ENCODE measurements around the gene SERGEF.

Gene SERGEF

DNA sequence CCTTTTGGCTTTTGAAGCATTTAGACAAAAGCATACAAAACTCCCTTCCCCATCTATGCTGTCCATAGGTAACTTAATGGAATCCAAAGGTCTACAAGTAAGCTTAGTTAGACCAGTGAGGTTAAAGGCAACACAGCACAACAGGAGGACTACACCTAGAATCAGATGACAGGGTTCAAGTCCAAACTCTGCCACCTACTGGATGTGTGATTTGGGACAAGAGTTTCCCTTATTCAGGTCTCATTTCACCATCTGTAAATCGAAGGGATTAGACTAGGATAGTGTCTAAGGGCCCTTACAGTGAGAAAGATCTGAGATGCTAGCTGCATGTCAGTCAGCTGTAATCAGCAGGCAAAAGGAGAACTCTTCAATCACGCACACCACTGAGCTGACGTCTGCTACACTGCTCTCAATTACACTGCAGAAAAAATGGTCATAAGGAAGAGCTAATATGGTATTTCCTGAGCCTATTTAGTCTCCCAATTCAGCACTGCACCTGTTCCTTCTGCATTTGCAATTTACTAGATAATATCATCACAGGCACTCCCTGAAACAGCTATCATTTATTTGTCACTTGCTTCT, 82.2 kb downstream of the SERGEF start:
- no peak for TF ChIP-seq JUND (IDR thresholded peaks at IDR 0.05; ENCODE audit: low read depth)
- in situ Hi-C loops (cut with HindIII; ENCODE audit: low pct_unique_long_range_greater_than_20kb, low sequenced_read_pairs) = no loop called here
- DNase-seq (ENCODE audit: low read depth in 1 of 2, low spot score in 1 of 2) = no peak

DNA sequence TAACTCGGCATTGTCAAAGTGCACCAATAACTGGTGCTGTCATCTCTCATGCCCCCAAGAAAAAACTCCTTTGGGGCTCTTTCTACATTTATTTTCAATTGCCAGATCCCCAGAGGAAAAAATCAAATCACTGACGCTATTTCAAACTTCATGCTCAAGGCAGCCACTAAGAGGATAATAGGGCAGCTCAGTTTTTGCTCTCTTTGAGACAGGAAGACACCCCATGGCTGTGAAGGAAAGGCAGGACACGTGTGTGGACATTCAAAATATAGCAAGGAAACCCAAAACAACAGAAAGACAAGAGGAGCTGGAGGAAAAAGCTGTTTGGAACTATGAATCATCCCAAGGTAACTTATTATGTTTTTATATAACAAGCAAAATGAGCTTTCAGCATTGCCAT, 83.7 kb downstream of the SERGEF start:
- in situ Hi-C loops (cut with HindIII; ENCODE audit: low pct_unique_long_range_greater_than_20kb, low sequenced_read_pairs) = no loop called here
- no peak for TF ChIP-seq JUND (IDR thresholded peaks at IDR 0.05; ENCODE audit: low read depth)
- no peak for DNase-seq (ENCODE audit: low read depth in 1 of 2, low spot score in 1 of 2)

DNA sequence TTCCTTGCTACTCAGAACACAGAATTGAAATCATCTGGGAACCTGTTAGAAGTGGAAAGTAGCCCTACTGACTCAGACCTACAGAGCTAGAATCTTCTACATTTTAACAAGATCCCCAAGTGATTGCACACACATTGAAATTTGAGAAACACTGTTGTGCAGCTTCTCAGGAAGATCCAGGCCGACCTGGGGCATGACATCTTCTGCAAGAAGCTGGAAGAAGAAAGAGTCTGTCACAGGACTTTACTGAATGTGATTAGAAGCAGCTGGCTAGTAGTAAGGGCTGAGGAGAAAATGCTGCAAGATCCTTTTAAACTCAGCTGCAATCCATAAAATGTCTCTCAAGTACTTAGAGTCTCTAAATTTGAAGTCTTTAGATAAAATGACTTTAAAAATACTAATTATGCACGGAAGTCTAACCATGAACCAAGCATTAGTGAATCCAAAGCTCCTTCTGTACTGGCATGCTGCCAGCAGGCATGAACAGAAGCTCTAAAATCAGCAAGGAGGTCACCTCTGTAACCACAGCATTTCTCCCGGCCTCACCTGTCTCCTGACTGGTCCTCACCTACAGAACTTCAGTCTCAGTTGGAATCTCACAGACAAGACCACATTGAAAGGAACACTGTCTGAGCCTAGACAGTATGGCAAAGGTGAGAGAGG, 85.0 kb downstream of the SERGEF start:
- no peak for DNase-seq (ENCODE audit: low read depth in 1 of 2, low spot score in 1 of 2)
- in situ Hi-C loops (cut with HindIII; ENCODE audit: low pct_unique_long_range_greater_than_20kb, low sequenced_read_pairs) = no loop called here
- TF ChIP-seq JUND (IDR thresholded peaks at IDR 0.05; ENCODE audit: low read depth) = no peak

DNA sequence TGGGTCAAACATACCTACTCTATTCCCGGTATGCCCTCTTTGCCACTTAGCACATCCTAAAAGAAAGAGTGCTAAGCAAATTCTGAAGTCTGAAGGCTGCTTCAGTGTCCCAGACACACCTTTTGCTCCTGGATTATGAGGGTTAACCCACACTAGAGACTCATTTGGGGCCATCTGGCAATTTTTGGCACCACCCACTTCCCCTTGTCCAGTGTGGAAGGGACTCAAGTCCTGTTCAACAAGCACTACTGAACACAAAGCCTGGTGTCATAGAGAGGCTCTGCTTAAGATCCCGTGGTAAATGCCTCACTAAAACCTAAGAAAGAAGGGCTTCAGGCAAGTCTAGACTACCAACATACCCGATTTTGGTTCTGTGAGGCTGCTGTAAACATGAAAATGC, 85.8 kb downstream of the SERGEF start:
- TF ChIP-seq JUND (IDR thresholded peaks at IDR 0.05; ENCODE audit: low read depth) = no peak
- DNase-seq (ENCODE audit: low read depth in 1 of 2, low spot score in 1 of 2) = no peak
- in situ Hi-C loops (cut with HindIII; ENCODE audit: low pct_unique_long_range_greater_than_20kb, low sequenced_read_pairs) = no loop called here

DNA sequence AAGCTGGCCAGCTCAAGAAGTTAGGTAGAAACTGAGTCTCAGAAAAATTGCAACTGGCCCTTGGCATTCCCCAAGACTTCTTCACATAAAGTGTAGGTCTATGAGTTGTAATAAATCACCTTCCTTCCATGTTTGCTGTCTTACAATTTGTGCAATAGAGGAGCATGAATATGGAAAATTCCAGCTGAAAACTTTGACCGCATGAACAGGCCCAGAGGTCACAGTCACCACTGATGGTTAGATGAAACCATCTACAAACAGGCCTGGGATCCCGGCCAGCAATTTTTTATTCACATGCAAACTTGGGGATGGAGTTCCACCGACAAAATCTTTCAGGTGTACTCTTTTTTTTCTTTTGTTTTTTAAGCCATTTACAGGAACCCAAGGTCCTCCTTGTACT, 88.1 kb downstream of the SERGEF start:
- in situ Hi-C loops (cut with HindIII; ENCODE audit: low pct_unique_long_range_greater_than_20kb, low sequenced_read_pairs) = no loop called here
- no peak for TF ChIP-seq JUND (IDR thresholded peaks at IDR 0.05; ENCODE audit: low read depth)
- no peak for DNase-seq (ENCODE audit: low read depth in 1 of 2, low spot score in 1 of 2)

DNA sequence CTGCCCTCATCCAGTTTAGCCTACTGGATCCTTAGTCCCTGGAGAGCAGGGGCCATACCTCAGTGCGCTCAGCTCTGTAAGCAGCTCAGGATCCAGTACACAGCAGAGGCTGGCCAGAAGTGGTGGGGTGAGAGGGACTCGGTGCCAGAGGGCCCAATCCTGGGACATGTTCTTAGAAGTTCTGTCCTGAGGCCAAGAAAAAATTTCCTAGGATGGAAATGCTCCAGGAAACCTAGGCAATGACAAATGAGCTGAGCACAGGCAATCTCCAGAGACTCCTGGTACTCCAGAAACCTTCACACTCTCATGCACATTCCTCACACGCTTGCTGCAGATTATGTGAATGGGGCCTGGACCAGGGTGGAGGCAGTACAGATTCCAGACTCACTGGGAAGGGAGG, 89.6 kb downstream of the SERGEF start:
- in situ Hi-C loops (cut with HindIII; ENCODE audit: low pct_unique_long_range_greater_than_20kb, low sequenced_read_pairs) = no loop called here
- DNase-seq (ENCODE audit: low read depth in 1 of 2, low spot score in 1 of 2) = no peak
- no peak for TF ChIP-seq JUND (IDR thresholded peaks at IDR 0.05; ENCODE audit: low read depth)

DNA sequence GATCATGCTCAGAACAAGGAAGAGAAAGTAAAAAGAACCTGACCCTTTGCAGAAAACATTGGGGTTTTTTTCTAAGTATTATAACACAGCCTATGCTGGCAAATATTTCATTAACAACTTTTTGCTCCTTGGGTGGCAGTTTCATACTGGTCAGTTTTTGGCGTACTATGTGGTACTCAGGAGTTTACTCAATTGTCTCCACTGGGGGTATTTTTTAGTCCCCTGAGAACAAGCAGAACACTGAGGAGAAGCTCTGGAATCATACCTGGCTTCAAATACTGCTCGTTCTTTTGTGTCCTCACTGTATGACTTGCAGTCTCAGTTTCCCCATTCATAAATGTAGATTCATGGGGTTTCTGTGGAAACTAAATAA, 90.4 kb downstream of the SERGEF start:
- in situ Hi-C loops (cut with HindIII; ENCODE audit: low pct_unique_long_range_greater_than_20kb, low sequenced_read_pairs) = no loop called here
- no peak for TF ChIP-seq JUND (IDR thresholded peaks at IDR 0.05; ENCODE audit: low read depth)
- no peak for DNase-seq (ENCODE audit: low read depth in 1 of 2, low spot score in 1 of 2)

DNA sequence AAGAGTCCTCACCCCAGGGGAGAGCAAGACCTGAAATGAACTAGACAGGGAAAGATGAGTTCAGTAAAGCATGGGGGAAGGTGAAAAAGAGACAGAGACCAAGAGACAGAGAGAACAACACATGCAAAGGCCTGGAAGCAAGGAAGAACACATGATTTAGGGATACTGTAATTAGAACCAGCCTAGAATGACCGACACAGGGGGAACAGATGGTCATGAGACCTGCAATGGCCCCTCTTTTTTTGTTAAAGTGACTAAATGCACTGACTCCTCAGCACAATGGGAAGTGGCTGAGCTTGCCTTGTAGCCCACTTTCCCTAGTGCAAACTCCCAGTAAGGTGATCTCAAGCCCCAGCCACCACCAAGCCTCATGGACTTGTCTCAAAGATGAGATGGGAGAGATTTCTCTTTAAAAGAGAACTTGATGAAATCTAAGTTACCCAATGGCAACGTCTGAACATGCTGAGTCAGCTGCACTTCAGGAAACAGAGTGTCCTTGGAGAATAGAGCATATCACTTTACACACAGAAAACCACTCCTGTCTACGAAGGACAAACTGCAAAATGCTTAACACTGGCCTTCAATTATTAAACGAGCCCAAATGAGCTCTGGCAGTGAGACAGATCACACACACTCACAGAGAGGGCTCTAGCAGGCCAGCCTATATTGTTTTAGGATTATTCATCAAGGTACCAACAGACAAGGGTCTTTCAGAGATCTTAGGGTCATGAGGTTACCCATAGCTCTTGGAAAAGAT, 91.0 kb downstream of the SERGEF start:
- in situ Hi-C loops (cut with HindIII; ENCODE audit: low pct_unique_long_range_greater_than_20kb, low sequenced_read_pairs) = no loop called here
- DNase-seq (ENCODE audit: low read depth in 1 of 2, low spot score in 1 of 2) = no peak

DNA sequence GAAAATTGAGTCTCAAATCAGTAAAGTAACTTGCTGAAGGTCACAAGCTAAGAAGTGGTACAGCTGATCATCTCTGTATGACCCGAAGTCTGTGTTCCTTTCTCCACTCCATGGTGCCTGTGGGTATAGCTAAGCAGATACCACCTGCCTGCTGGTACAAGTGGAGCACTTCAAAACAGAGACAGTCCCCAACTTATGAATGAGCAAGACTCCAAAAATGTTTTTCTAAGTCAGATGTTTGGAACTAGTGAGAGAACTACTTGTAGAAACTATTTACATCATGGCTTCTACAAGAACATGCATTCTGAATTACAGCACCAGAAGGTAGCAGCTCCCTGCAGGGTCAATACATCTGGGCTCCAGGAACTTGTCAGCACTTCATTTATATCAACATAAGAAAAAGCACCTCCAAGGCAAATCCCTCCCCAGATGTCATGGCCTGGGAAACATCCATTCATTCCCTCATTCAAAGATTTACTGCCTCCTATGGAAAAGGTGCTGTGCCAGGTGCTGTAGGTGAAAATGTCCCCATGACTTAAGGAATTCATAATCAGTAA, 94.7 kb downstream of the SERGEF start:
- in situ Hi-C loops (cut with HindIII; ENCODE audit: low pct_unique_long_range_greater_than_20kb, low sequenced_read_pairs) = no loop called here
- no peak for TF ChIP-seq JUND (IDR thresholded peaks at IDR 0.05; ENCODE audit: low read depth)
- no peak for DNase-seq (ENCODE audit: low read depth in 1 of 2, low spot score in 1 of 2)

More for the DNA sequence above, 91.0 kb downstream of the SERGEF start:
- TF ChIP-seq JUND (IDR thresholded peaks at IDR 0.05; ENCODE audit: low read depth) = no peak

DNA sequence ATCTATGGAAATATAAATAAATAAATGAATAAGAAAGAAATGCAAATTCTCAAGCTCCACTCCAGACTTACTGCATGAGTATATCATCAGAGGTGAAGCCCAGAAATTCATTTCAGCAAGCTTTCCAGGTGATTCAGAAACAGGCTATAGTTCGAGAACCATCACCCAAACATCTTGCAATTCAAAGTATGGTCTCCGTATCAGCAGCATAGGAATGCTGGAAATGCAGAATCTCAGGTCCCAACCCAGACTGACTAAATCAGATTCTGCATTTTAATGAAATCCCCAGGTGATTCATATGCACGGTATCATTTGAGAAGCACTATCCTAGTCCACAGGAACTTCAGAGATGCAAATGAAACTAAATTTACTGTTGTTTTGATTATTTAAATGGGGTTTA, 95.3 kb downstream of the SERGEF start:
- TF ChIP-seq JUND (IDR thresholded peaks at IDR 0.05; ENCODE audit: low read depth) = no peak
- in situ Hi-C loops (cut with HindIII; ENCODE audit: low pct_unique_long_range_greater_than_20kb, low sequenced_read_pairs) = no loop called here
- DNase-seq (ENCODE audit: low read depth in 1 of 2, low spot score in 1 of 2) = no peak

DNA sequence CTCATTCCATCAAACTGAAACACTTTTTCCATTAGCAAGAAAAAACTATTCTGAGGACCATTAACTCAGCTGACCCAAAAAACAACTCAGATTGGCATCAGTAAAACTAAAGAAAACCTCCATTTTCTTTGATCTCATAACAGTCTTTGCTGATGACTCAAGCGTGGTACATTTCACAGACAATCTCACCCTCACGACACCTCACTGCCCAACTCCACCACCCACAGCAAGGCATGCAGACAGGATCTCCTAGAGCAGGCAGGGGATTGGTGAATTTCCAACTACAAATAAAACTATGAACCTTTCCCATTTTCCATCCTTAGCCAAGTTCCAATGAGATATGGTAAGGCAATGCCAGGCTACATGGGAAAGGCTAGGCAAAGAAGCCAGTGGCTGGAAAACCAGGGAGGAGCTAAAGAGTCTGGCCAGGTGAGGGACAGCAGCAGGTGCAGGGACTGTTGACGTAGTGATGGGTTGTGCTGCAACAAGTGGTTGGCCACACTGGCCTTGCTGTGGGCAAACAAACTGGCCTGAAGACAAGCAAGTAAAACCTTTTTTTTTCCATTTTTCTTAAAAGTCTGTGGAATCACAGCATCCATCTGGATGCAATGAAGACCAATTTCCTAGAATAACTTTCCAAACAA, 97.2 kb downstream of the SERGEF start:
- in situ Hi-C loops (cut with HindIII; ENCODE audit: low pct_unique_long_range_greater_than_20kb, low sequenced_read_pairs) = no loop called here
- TF ChIP-seq JUND (IDR thresholded peaks at IDR 0.05; ENCODE audit: low read depth) = no peak
- DNase-seq (ENCODE audit: low read depth in 1 of 2, low spot score in 1 of 2) = no peak

DNA sequence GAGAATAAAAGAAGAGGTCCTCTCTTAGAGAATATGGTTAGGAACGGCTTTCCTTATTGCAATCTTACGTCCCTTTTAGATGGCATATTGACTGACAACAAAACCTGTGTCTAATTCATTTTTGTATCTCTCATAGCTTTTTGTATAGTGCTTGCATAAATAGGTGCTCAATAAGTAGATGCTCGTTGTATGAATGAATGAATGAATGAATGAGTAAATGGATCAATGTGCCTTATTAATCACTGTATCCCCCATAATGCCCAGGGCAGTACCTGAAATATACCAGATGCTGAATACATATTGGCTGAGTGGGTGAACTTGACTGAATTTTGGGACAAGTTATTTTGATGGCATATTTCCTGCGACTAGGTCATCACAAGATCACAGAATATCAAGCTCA, 97.9 kb downstream of the SERGEF start:
- in situ Hi-C loops (cut with HindIII; ENCODE audit: low pct_unique_long_range_greater_than_20kb, low sequenced_read_pairs) = no loop called here
- TF ChIP-seq JUND (IDR thresholded peaks at IDR 0.05; ENCODE audit: low read depth) = no peak
- DNase-seq (ENCODE audit: low read depth in 1 of 2, low spot score in 1 of 2) = no peak

DNA sequence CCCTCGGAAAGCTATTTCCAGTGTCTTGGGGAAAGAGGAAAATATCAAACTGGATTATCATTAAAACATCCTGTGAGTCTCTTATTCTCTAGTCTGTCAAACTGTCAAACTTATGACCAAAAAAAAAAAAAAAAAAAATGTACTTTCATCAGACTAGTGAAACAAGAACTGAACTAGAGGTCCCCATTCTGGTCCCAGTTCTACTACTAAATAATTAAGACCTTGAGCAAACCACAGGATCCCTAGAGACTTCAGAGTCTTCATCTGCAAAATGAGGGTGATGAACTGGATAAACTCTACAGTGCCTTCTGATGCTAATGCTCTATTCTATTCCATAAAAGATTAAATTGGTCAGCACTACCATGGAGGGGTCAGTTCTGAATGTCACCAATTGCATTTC, 105.8 kb downstream of the SERGEF start:
- DNase-seq (ENCODE audit: low read depth in 1 of 2, low spot score in 1 of 2) = no peak
- in situ Hi-C loops (cut with HindIII; ENCODE audit: low pct_unique_long_range_greater_than_20kb, low sequenced_read_pairs) = no loop called here
- TF ChIP-seq JUND (IDR thresholded peaks at IDR 0.05; ENCODE audit: low read depth) = no peak
